Urinary bladder (tissue), 4 donors: ENCODE results near the gene ITM2B. TPM values are rescaled to one million over a fixed set of nuclear protein-coding genes. Genes with fewer than 3 reads are reported as not detected.
"Not testable (repeated sequence)": the region's sequence is repeated elsewhere in the genome, so short reads cannot be mapped to it uniquely, and the experiment has no call there.

Experiments
- DNase-seq: peaks from one replicate; pipeline ENCODE4 v3.0.0-alpha.2; 2015; ENCODE audit errors: extremely low spot score
- H3K27ac ChIP-seq: one replicate; pipeline ENCODE4 v1.5.1; 2013; ENCODE audit warnings: low read depth, mild to moderate bottlenecking, moderate library complexity
- H3K36me3 ChIP-seq: one replicate; pipeline ENCODE4 v1.6.1; 2013; ENCODE audit warnings: mild to moderate bottlenecking, moderate library complexity; ENCODE audit not compliant: insufficient read depth
- H3K4me1 ChIP-seq: one replicate; pipeline ENCODE4 v1.6.1; 2013; ENCODE audit warnings: mild to moderate bottlenecking, moderate library complexity; ENCODE audit not compliant: insufficient read depth
- H3K4me3 ChIP-seq: one replicate; pipeline ENCODE4 v1.5.1; 2013; ENCODE audit warnings: low read depth, low read length
- WGBS: extraction: QIAGEN DNeasy Blood & Tissue Kit; methylation state at CpG from one replicate; pipeline ENCODE4 v1.1.7; 2013; 5-methylcytosine and 5-hydroxymethylcytosine counted together
- polyA plus RNA-seq: library from polyadenylated mRNA; stranded (reverse); fragments of 200-250 nt; gene quantifications from one replicate; pipeline ENCODE4 v1.2.3, GENCODE V29; 2013
- total RNA-seq: library from RNA; depleted of rRNA; stranded (reverse); fragments of >200 nt; gene quantifications from one replicate; pipeline ENCODE4 v1.2.3, GENCODE V29; 2014
- donor health status: healthy with polysubstance abuse.
- donor health status: healthy.

ITM2B gene
- total and polyA plus RNA-seq, 2 donors, result 509 to 657 TPM

GRCh38 chr13:48215511-48216203, 17.3 kb upstream of the ITM2B start:
- H3K4me3 ChIP-seq, H3K27ac ChIP-seq, H3K4me1 ChIP-seq, DNase-seq, H3K36me3 ChIP-seq: not testable (repeated sequence)
- 86% methylated on average over 1 of the region's 1 CpG for WGBS

GRCh38 chr13:48216204-48216711, 16.7 kb upstream of the ITM2B start:
- DNase-seq, result no peak
- Histone ChIP-seq H3K36me3 (no peaks in the 10 kb centered on the region), H3K27ac (no peak overlapping the region), H3K4me1 (no peaks in the 10 kb centered on the region), H3K4me3 (no peak overlapping the region)
- 95% methylated on average over 2 of the region's 2 CpGs for WGBS

GRCh38 chr13:48220592-48220980, 12.4 kb upstream of the ITM2B start:
- Histone ChIP-seq H3K4me1 (no peaks in the 10 kb centered on the region), H3K27ac (no peak overlapping the region), H3K4me3 (no peak overlapping the region), H3K36me3 (no peaks in the 10 kb centered on the region)
- WGBS, result 80% methylated on average over 2 of the region's 2 CpGs
- DNase-seq, result no peak

GRCh38 chr13:48220981-48221685, 11.9 kb upstream of the ITM2B start:
- H3K27ac ChIP-seq, result peak overlapping the region; percentile 92
- no peaks in the 10 kb centered on the region for H3K4me1 ChIP-seq
- no peaks in the 10 kb centered on the region for H3K36me3 ChIP-seq
- DNase-seq, result no peak
- 33% methylated on average over 8 of the region's 8 CpGs for WGBS
- no peak overlapping the region for H3K4me3 ChIP-seq

GRCh38 chr13:48221686-48222187, 11.3 kb upstream of the ITM2B start:
- WGBS, result 53% methylated on average over 4 of the region's 4 CpGs
- no peaks in the 10 kb centered on the region for H3K4me1 ChIP-seq
- H3K4me3 ChIP-seq, result no peak overlapping the region
- no peak for DNase-seq
- H3K27ac ChIP-seq, result peak overlapping the region; percentile 92
- no peaks in the 10 kb centered on the region for H3K36me3 ChIP-seq

GRCh38 chr13:48222358-48223301, 10.4 kb upstream of the ITM2B start:
- peak overlapping the region; percentile 92 for H3K27ac ChIP-seq

GRCh38 chr13:48224701-48225100, 8.3 kb upstream of the ITM2B start:
- H3K4me3 ChIP-seq, result no peak overlapping the region
- H3K4me1 ChIP-seq, result no peaks in the 10 kb centered on the region
- no peak for DNase-seq
- no peaks in the 10 kb centered on the region for H3K36me3 ChIP-seq
- H3K27ac ChIP-seq, result no peak overlapping the region
- 96% methylated on average over 3 of the region's 3 CpGs for WGBS

More at GRCh38 chr13:48222358-48223301, 10.4 kb upstream of the ITM2B start:
- no peak for DNase-seq
- peak overlapping the region; percentile 25 for H3K4me3 ChIP-seq
- no peaks in the 10 kb centered on the region for H3K4me1 ChIP-seq
- H3K36me3 ChIP-seq, result no peaks in the 10 kb centered on the region
- 57% methylated on average over 12 of the region's 12 CpGs for WGBS

GRCh38 chr13:48230541-48230940, 2.5 kb upstream of the ITM2B start:
- Histone ChIP-seq H3K4me3 (no peak overlapping the region), H3K27ac (no peak overlapping the region), H3K36me3 (no peaks in the 10 kb centered on the region), H3K4me1 (no peaks in the 10 kb centered on the region)
- 72% methylated on average over 2 of the region's 2 CpGs for WGBS
- no peak for DNase-seq

- H3K36me3 ChIP-seq, result no peaks in the 10 kb centered on the region
- DNase-seq, result no peak
- no peak overlapping the region for H3K4me3 ChIP-seq
- no peak overlapping the region for H3K27ac ChIP-seq
- H3K4me1 ChIP-seq, result no peaks in the 10 kb centered on the region
- 14% methylated on average over 4 of the region's 4 CpGs for WGBS
Observed at GRCh38 chr13:48231080-48231479, 1.9 kb upstream of the ITM2B start.

GRCh38 chr13:48231933-48232332, 1.1 kb upstream of the ITM2B start:
- H3K27ac ChIP-seq, result peak overlapping the region; percentile 30

GRCh38 chr13:48232420-48233045, 473 bp upstream of the ITM2B start:
- Histone ChIP-seq H3K27ac (peak overlapping the region; percentile 94), H3K4me3 (peak overlapping the region; percentile 97), H3K4me1 (peaks cover 2% of the 10 kb centered on the region), H3K36me3 (no peaks in the 10 kb centered on the region)
- 12% methylated on average over 23 of the region's 23 CpGs for WGBS
- no peak for DNase-seq

More at GRCh38 chr13:48231933-48232332, 1.1 kb upstream of the ITM2B start:
- Histone ChIP-seq H3K4me1 (no peaks in the 10 kb centered on the region), H3K4me3 (no peak overlapping the region), H3K36me3 (no peaks in the 10 kb centered on the region)
- no peak for DNase-seq

- no peaks in the 10 kb centered on the region for H3K36me3 ChIP-seq
- WGBS, result under 1% methylated on average over 12 of the region's 12 CpGs
- peak overlapping the region; percentile 100 for H3K27ac ChIP-seq
- H3K4me1 ChIP-seq, result peaks cover 2% of the 10 kb centered on the region
- peak overlapping the region; percentile 97 for H3K4me3 ChIP-seq
- no peak for DNase-seq
Observed at GRCh38 chr13:48233889-48234488, 983 bp downstream of the ITM2B start.
